Fibroblast of skin of left quadriceps (primary cell): Measurements from ENCODE around the gene PGAP2.
"Not testable (repeated sequence)": the region's sequence is repeated elsewhere in the genome, so short reads cannot be mapped to it uniquely, and the experiment has no call there.

Experiments
- DNase-seq, 2 experiments: peaks; one replicate each; pipeline ENCODE4 v3.0.0-alpha.2; 2013; ENCODE audit warnings: low read depth in 2 of 2

PGAP2 gene

DNA sequence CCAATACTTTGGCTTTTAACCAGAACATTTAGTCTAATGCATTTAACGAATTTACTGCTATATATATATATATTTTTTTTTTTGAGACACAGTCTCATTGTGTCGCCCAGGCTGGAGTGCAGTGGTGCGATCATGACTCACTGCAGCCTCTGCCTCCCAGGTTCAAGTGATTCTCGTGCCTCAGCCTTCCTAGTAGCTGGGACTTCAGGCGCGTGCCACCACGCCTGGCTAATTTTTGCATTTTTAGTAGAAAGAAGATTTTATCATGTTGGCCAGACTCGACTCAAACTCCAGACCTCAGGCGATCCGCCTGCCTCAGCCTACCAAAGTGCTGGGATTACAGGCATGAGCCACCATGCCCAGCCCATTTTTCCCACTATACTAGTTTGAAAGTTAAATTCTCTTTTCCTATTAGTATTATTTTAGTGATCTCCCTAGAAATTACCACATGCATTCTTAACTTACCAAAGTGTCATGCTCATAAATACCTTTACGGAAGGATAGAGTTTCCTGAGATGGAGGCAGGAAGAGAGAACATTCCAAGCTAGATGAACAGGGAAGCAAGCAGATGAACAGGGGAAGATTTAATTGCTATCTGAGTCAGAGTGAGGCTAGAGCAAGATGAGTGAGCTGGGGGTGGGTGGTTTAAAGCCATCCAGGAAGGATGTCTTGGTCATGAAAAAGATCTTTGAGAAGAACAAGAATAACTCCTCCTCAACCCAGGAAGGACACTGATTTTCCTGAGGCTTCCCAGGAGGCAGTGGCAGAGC lies 4.4 kb upstream of the PGAP2 start:
- DNase-seq, result peak; percentile 54 to 55

DNA sequence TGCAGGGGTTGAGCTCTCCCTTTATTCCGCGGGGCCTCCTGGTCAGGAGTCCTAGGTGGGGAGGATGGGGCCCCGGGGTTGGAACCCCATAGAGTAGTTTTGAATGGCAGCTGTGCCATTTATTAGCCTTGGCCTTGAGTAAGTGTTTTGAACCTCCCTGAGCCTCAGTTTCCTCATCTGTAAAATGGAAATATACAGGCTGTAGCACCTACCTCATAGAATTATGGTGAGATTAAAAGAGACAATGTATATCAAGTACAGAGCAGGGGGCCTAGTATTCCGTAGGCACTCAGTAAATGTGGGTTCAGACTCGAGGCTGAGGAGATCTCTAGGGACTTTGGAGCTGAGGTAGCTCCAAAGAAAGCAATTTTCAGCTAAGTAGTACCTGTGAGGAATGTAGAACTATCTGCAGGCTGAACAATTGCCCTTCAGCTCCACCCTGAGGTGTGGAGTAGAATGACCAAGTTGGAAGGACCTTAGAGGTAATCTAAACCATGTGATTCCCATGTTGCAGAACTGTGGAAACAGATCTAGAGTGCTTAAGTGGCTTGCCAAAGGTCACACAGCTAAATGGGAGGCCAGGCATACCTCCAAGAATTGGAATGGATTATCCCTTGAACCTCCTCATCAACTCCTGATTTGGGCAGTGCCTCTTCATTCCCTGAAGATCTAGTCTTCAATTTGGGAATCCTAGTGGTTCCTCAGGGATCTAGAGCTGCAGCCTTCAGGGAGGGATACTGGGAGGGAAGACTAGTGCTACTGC lies 682 bp downstream of the PGAP2 start:
- DNase-seq, result peak in 1 of 2 experiments; percentile 7

- DNase-seq, result no peak
Observed at GRCh38 chr11:3809624-3809928, 1.2 kb downstream of the PGAP2 start.

- no peak for DNase-seq
Observed at GRCh38 chr11:3810446-3810845, 2.1 kb downstream of the PGAP2 start.

- DNase-seq, result no peak
Observed at GRCh38 chr11:3810951-3811350, 2.6 kb downstream of the PGAP2 start.

- DNase-seq, result not testable (repeated sequence)
Observed at GRCh38 chr11:3814832-3815231, 6.5 kb downstream of the PGAP2 start.

DNA sequence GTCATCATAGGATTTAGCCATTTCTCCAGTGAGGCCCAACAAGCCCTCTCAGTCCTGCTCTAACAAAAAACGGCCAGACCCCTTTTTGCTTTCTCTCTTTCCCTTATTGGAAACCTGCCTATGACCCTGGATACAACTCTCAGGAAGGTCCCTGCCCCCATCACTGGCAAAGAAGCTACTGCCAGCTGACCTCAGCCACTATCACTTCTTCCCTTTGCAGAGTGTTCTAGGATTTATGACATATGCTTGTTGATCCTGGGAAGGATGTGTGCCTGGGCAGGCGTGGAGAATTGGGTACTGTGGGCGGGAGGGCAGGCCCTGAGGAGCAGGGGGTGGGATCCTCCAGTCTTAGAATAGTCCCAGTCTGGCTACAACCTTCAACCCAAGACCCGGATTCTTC lies 7.5 kb downstream of the PGAP2 start:
- DNase-seq, result no peak

- no peak for DNase-seq
Observed at GRCh38 chr11:3816673-3817072, 8.3 kb downstream of the PGAP2 start.

- no peak for DNase-seq
Observed at GRCh38 chr11:3817181-3817800, 8.9 kb downstream of the PGAP2 start.

GRCh38 chr11:3820971-3821370 lies 12.6 kb downstream of the PGAP2 start:
- no peak for DNase-seq

DNA sequence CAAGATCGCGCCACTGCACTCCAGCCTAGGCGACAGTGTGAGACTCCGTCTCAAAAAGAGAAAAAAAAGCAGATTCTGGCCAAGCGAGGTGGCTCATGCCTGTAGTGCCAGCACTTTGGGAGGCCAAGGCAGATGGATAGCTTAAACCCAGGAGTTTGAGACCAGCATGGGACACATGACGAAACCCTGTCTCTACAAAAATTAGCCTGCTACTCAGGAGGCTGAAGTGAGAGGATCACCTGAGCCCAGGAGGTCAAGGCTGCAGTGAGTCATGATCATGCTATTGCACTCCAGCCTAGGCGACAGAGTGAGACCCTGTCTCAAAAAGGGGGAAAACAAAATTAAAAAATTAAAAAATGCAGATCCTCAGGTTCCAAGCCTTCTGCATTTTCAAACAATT lies 14.0 kb downstream of the PGAP2 start:
- no peak for DNase-seq

- peak; percentile 32 to 33 for DNase-seq
Observed at GRCh38 chr11:3823303-3823702, 14.9 kb downstream of the PGAP2 start.

DNA sequence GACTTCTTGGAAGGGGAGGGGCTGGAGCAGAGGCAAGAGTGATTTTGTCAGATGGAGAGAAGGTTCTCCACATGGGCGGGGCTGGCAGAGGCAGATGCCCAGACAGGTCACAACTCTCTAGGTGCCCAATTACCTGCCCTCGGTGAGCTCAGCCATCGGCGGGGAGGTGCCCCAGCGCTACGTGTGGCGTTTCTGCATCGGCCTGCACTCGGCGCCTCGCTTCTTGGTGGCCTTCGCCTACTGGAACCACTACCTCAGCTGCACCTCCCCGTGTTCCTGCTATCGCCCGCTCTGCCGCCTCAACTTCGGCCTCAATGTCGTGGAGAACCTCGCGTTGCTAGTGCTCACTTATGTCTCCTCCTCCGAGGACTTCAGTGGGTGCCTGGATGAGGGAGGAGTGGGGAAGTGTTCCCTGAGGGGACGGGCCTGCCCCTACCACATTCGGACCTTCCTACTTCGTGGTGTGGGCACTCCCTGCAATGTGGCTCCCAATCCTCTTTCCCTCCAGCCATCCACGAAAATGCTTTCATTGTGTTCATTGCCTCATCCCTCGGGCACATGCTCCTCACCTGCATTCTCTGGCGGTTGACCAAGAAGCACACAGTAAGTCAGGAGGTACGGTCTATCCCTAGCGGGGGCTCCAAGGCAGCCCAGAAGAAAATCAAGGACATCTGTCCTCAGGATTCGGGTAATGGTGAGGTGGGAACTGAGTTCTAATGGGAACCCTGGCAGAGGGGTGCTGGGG lies 15.6 kb downstream of the PGAP2 start:
- no peak for DNase-seq

DNA sequence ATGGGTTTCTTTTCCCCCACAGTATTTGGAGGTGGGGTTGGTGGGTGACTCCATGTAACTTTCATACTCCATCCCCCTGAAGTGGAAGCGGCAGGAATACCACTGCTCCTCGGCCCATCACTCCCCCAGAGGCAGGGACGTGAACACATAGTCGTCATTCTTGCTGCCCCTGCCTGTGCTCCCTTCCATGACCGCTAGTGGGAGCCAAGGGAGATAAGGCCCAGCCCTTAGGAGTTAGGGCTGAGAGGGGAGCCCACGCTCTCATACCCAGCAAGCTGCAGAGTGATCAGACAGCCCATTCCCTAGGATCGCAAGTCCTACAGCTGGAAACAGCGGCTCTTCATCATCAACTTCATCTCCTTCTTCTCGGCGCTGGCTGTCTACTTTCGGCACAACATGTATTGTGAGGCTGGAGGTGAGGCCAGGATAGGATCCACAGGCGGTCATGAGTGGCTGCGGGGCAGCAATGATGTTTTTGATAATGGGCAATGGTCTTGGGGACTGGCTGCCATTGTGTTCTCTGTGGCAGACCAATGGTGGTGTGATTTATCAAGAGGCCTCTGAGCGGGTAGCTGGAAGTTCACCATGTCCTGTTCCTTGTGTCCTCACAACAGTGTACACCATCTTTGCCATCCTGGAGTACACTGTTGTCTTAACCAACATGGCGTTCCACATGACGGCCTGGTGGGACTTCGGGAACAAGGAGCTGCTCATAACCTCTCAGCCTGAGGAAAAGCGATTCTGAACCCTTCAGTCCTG lies 16.5 kb downstream of the PGAP2 start:
- DNase-seq, result no peak

DNA sequence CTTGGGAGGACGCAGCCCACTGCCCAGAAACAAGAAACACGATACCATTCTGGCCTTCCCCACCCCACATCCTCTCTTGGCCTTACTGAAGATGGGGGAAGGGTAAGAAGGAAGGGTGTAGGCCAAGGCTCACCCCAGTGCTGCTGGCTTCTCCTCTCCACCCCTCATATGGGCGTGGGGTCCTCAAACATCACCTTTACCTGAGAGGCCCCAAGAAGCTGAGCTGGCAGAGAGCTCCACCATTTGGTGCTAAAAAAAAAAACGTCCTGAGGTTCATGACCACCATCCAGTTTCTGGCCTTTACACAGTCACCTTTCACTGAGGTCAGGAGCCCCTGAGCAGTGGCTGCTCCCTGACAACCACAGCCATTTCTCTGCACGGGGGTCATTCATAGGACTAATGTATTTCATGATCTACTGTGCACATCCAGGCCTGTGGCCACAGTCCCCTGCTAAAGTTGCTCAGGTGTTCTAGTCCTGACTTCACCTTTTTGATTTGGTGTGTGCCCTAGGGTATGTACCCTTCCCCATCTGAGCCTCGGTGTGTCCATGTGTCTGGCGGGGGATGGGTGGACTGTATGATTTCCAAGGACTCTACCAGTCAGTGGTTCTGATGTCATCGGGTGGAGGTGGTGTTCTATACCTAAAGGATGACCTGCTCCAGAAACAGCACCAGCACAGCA lies 17.3 kb downstream of the PGAP2 start:
- DNase-seq, result no peak

DNA sequence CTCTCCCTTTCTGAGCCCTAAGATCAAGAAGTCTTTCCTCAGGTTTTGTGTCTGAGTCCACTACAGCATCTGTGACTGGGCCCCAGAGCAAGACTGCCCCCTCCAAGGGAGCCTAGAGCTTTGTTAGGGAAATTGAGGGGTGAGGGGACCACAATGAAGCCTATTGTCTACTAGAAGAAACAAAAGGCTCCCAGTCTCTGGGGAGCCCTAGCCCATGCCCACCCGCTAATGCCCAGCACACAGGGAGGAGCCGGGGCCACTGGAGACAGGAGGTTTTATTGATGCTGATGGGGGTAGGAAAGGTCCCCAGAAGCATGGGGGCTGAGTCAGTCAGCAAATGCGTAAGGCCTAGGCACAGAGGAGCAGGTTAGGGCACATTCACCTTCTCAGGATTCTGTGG lies 18.4 kb downstream of the PGAP2 start:
- no peak for DNase-seq

- DNase-seq, result no peak
Observed at GRCh38 chr11:3827434-3828186, 19.2 kb downstream of the PGAP2 start.

DNA sequence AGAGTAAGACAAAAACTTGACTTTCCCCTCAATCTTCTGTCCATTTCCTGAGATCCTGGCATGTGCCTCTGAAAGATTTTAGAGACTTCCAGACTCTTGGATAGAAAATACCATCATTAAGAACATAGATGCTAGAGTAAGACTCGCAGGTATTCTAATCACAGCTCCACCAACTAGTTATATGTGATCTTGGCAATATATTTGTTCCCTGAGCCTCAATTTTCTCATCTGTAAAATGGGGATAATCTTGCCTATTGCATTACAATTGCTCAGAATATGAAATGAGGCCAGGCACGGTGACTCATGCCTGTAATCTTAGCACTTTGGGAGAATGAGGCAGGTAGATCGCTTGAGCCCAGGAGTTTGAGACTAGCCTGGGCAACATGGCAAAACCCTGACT lies 21.7 kb downstream of the PGAP2 start:
- DNase-seq, result no peak

- no peak for DNase-seq
Observed at GRCh38 chr11:3830730-3831129, 22.4 kb downstream of the PGAP2 start.
